Esophagus muscularis mucosa (tissue), 4 donors: ENCODE results near the gene WDFY4. TPM values are rescaled to one million over a fixed set of nuclear protein-coding genes. Genes with fewer than 3 reads are reported as not detected.

Experiments used
- DNase-seq: peaks from one replicate; pipeline ENCODE4 v3.0.0-alpha.2; 2017; ENCODE audit errors: extremely low spot score
- H3K27ac ChIP-seq, 4 donors: fragments of 200-600 bp; sonication (generic); replicated peaks in 1 of 4; 1 replicate in 3 of 4; 2 replicates in 1 of 4; pipeline ENCODE4 v1.5.1; 2016 to 2019; ENCODE audit warnings: mild to moderate bottlenecking in 1 of 4
- H3K27me3 ChIP-seq, 4 donors: fragments of 200-600 bp; sonication (generic); one replicate each; pipeline versions ENCODE4 v1.5.1 to v1.6.0; 2016 to 2019
- H3K36me3 ChIP-seq, 4 donors: fragments of 200-600 bp; sonication (generic); one replicate each; pipeline ENCODE4 v1.5.1; 2016 to 2019
- H3K4me1 ChIP-seq, 4 donors: fragments of 200-600 bp; sonication (generic); one replicate each; pipeline ENCODE4 v1.5.1; 2016 to 2019
- H3K4me3 ChIP-seq, 4 donors: fragments of 200-600 bp; sonication (generic); 1 replicate in 2 of 4; 2 replicates in 2 of 4; pipeline ENCODE4 v1.5.1; 2016 to 2019; ENCODE audit warnings: mild to moderate bottlenecking in 4 of 4, moderate library complexity in 1 of 4
- H3K9me3 ChIP-seq, 4 donors: fragments of 200-600 bp; sonication (generic); 1 replicate in 3 of 4; 2 replicates in 1 of 4; pipeline ENCODE4 v1.5.1; 2016 to 2019
- CTCF ChIP-seq, 3 experiments: fragments of 200-600 bp in 2 of 3; fragments of 450-650 bp in 1 of 3; sonication (generic) in 2 of 3; IDR thresholded peaks; one replicate each; pipeline ENCODE4 v1.5.1; 2017 to 2019; ENCODE audit warnings: antibody characterized with exemption in 3 of 3, mild to moderate bottlenecking in 2 of 3, moderate library complexity in 1 of 3
- EP300 ChIP-seq: sonication (generic); formaldehyde crosslinking; IDR thresholded peaks from one replicate; pipeline ENCODE4 v1.6.1; 2017; ENCODE audit warnings: antibody characterized with exemption
- POLR2A ChIP-seq: fragments of 450-650 bp; IDR thresholded peaks from one replicate; pipeline ENCODE4 v1.6.1; 2017; ENCODE audit warnings: antibody characterized with exemption, moderate library complexity, mild to moderate bottlenecking, low read depth
- POLR2AphosphoS5 ChIP-seq, 2 donors: sonication (generic); formaldehyde crosslinking; IDR thresholded peaks; one replicate each; pipeline ENCODE4 v1.6.1; 2017; ENCODE audit warnings: antibody characterized with exemption in 2 of 2
- WGBS: methylation state at CpG from one replicate; pipeline ENCODE4 v1.1.5; 2018; 5-methylcytosine and 5-hydroxymethylcytosine counted together
- intact Hi-C: fragments of 100-400 bp; cut with DNase I; formaldehyde crosslinking; loops from one replicate; pipeline ENCODE4 v1.15.1; 2023
- total RNA-seq, 4 donors: library from RNA; depleted of rRNA; stranded (reverse); fragments of >200 nt; gene quantifications; one replicate each; pipeline versions ENCODE4 v1.1.0 to v1.2.1, GENCODE V29; 2016

Gene WDFY4
- total RNA-seq, 4 donors from 2014 or later = 2.3 to 7.3 (median 5.2) TPM

GRCh38 chr10:48691812-48692528 is 7.3 kb downstream of the WDFY4 start:
- 53% methylated on average over 7 of the region's 8 CpGs for WGBS
- Histone ChIP-seq H3K9me3 (no peaks in the 10 kb centered on the region), H3K4me1 (no peaks in the 10 kb centered on the region), H3K4me3 (no peak overlapping the region), H3K27ac (no peak overlapping the region), H3K27me3 (peaks cover 0 to 7% (median 0%) of the 10 kb centered on the region in 4 donors), H3K36me3 (no peaks in the 10 kb centered on the region)
- TF ChIP-seq CTCF (IDR thresholded peaks at IDR 0.05) (no peak), POLR2AphosphoS5 (IDR thresholded peaks at IDR 0.05) (no peak), POLR2A (no peak), EP300 (no peak)
- intact Hi-C loops = no loop called here
- DNase-seq = peak; percentile 60

- TF ChIP-seq EP300 = no peak
- TF ChIP-seq POLR2A = no peak
- no peak for TF ChIP-seq CTCF (IDR thresholded peaks at IDR 0.05)
- TF ChIP-seq POLR2AphosphoS5 (IDR thresholded peaks at IDR 0.05) = no peak
- Histone ChIP-seq H3K27ac (no peak overlapping the region), H3K36me3 (no peaks in the 10 kb centered on the region), H3K9me3 (no peaks in the 10 kb centered on the region), H3K27me3 (peaks cover 0 to 7% (median 0%) of the 10 kb centered on the region in 4 donors), H3K4me3 (no peak overlapping the region), H3K4me1 (no peaks in the 10 kb centered on the region)
- intact Hi-C loops = no loop called here
- DNase-seq = peak; percentile 81
- 93% methylated on average over 4 of the region's 4 CpGs for WGBS
Observed at GRCh38 chr10:48692748-48693147, 8.1 kb downstream of the WDFY4 start.

- DNase-seq = peak; percentile 78
- Histone ChIP-seq H3K27me3 (peaks cover 0 to 7% (median 0%) of the 10 kb centered on the region in 4 donors), H3K4me3 (no peak overlapping the region), H3K9me3 (no peaks in the 10 kb centered on the region), H3K36me3 (no peaks in the 10 kb centered on the region), H3K27ac (no peak overlapping the region), H3K4me1 (no peaks in the 10 kb centered on the region)
- intact Hi-C loops = no loop called here
- WGBS = 75% methylated on average over 4 of the region's 4 CpGs
- no peak for TF ChIP-seq EP300
- TF ChIP-seq POLR2A = no peak
- no peak for TF ChIP-seq CTCF (IDR thresholded peaks at IDR 0.05)
- no peak for TF ChIP-seq POLR2AphosphoS5 (IDR thresholded peaks at IDR 0.05)
Observed at GRCh38 chr10:48693206-48693605, 8.5 kb downstream of the WDFY4 start.

- intact Hi-C loops = no loop called here
- H3K4me1 ChIP-seq = no peaks in the 10 kb centered on the region
- peak; percentile 81 for DNase-seq
- H3K36me3 ChIP-seq = no peaks in the 10 kb centered on the region
- H3K27me3 ChIP-seq = peaks cover 0 to 7% (median 0%) of the 10 kb centered on the region in 4 donors
- no peak overlapping the region for H3K27ac ChIP-seq
- H3K9me3 ChIP-seq = no peaks in the 10 kb centered on the region
- WGBS = 83% methylated on average over 7 of the region's 7 CpGs
- no peak overlapping the region for H3K4me3 ChIP-seq
- TF ChIP-seq CTCF (IDR thresholded peaks at IDR 0.05) = no peak
- no peak for TF ChIP-seq EP300
- no peak for TF ChIP-seq POLR2AphosphoS5 (IDR thresholded peaks at IDR 0.05)
- TF ChIP-seq POLR2A = no peak
Observed at GRCh38 chr10:48694371-48695030, 9.8 kb downstream of the WDFY4 start.
